Tibial nerve (tissue), 4 donors: ENCODE data around the gene RAB3IL1. TPM values are rescaled to one million over a fixed set of nuclear protein-coding genes. Genes with fewer than 3 reads are reported as not detected.
A peak's percentile ranks its signal among the peaks of the same experiment; 100 is the strongest.

ENCODE experiments used
- DNase-seq, 2 donors: peaks; one replicate each; pipeline ENCODE4 v3.0.0-alpha.2; 2019; ENCODE audit warnings: low spot score in 2 of 2
- H3K27ac ChIP-seq, 4 donors: fragments of 200-600 bp; sonication (generic) in 3 of 4; one replicate each; pipeline ENCODE4 v1.5.1; 2017 to 2019; ENCODE audit warnings: mild to moderate bottlenecking in 1 of 4
- H3K27me3 ChIP-seq, 2 donors: fragments of 200-600 bp; sonication (generic) in 1 of 2; one replicate each; pipeline versions ENCODE4 v1.5.1 to v1.6.0; 2017 to 2019
- H3K36me3 ChIP-seq, 3 donors: fragments of 200-600 bp; sonication (generic); one replicate each; pipeline ENCODE4 v1.5.1; 2018 to 2019
- H3K4me1 ChIP-seq, 4 donors: fragments of 200-600 bp; sonication (generic) in 3 of 4; one replicate each; pipeline ENCODE4 v1.5.1; 2017 to 2019
- H3K4me3 ChIP-seq, 4 donors: fragments of 200-600 bp; sonication (generic) in 3 of 4; one replicate each; pipeline ENCODE4 v1.5.1; 2017 to 2019; ENCODE audit warnings: mild to moderate bottlenecking in 1 of 4, moderate library complexity in 1 of 4
- H3K9me3 ChIP-seq, 4 donors: fragments of 200-600 bp; sonication (generic) in 3 of 4; one replicate each; pipeline ENCODE4 v1.5.1; 2017 to 2019
- CTCF ChIP-seq, 5 experiments: fragments of 200-600 bp in 3 of 5; fragments of 450-650 bp in 2 of 5; sonication (generic) in 3 of 5; IDR thresholded peaks; one replicate each; pipeline ENCODE4 v1.5.1; 2016 to 2019; ENCODE audit warnings: antibody characterized with exemption in 5 of 5, mild to moderate bottlenecking in 3 of 5, moderate library complexity in 2 of 5
- EP300 ChIP-seq, 2 donors: sonication (generic); formaldehyde crosslinking; IDR thresholded peaks; one replicate each; pipeline ENCODE4 v1.6.1; 2017; ENCODE audit warnings: antibody characterized with exemption in 2 of 2, mild to moderate bottlenecking in 1 of 2
- POLR2A ChIP-seq, 2 donors: fragments of 450-650 bp; IDR thresholded peaks; one replicate each; pipeline ENCODE4 v1.6.1; 2017; ENCODE audit warnings: antibody characterized with exemption in 2 of 2, mild to moderate bottlenecking in 2 of 2, moderate library complexity in 2 of 2
- WGBS, 2 donors: methylation state at CpG; one replicate each; pipeline ENCODE4 v1.1.5; 2018; 5-methylcytosine and 5-hydroxymethylcytosine counted together
- total RNA-seq, 4 donors: library from RNA; depleted of rRNA; stranded (reverse); fragments of >200 nt; gene quantifications; one replicate each; pipeline ENCODE4 v1.1.0, GENCODE V29; 2016

Gene RAB3IL1
- total RNA-seq, 4 donors from 2014 or later: 58.8 to 127 (median 71.1) TPM

DNA sequence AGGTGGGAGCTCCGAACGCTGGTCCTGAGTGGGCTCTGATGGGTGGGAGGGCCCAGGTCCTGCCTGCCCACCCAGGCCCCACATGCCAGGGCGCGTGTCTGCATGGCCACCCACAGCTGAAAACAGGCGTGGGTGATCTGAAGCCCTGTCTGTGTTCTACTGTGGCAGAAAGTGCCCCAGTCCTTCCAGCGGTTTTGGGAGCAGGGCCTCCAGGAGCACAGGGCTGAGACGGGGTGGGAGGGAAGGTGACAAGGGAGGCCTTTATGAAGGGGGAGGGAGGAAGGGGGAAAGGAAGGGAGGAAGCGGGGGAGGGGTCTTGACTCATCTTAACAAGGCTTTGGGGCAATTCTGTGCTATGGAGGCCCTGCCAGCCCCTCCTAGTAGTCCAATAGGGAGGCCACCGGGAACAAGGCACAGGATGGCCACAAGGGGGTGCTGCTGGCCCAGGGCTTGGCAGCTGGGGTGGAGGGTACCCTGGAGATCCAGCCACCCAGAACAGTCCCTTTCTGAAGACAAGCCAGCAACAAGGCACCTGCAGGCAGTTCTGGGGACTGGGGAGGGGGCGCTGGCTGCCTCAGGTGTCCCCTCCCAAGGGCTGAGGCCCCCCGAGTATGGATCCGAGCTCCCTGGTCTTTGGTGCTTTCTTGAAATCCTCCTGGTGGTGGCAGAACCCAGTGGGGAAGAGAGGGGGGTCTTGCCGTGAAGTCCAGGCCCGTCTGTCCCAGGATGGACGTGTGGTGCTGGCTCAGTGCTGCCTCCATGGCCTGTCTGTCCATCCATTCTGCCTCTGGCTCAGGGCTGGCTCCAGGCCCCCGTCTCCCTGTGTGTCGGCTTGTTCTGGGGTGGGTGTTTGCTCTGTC is 19.7 kb downstream of the RAB3IL1 start:
- 44 to 56% methylated on average over 15 to 17 of the region's 17 CpGs for WGBS, 2 donors
- Histone ChIP-seq H3K4me1 (peaks cover 0 to 48% (median 14%) of the 10 kb centered on the region in 4 donors), H3K27ac (peak overlapping the region; percentile 78 to 96 (median 86))

DNA sequence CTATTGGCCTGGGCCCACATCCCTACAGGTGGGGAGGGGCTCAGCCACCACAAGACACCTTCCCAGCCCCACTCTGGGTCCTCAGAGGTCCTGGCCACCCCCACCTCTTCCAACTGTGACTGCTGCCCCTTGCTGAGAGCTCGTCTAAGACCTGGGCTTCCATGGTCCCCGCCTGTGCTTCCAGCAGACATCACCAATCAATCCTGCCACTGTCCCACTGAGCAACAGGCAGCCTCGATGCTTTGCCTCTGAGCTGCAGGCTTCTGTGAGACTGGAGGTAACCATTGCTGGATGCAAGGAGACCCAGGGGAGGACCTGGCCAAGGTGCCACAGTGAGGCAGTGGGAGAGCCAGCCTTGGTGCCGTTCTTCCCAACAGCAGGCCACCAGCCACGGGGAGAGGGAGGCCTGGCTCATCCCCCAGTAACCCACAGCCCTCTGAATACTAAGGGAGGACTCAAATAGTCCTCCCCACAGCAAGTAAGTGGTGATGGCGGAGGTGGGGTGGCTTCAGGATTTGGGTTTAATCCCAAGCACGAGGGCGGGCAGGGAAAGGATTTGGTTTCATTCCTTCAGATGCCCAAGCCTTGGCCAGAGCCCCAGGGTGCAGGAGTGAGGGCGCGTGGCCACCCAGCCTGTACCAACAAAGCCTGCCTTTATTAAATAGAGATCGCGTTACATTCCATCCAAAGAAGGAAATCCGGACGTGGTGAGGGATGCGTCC is 20.5 kb downstream of the RAB3IL1 start:
- Histone ChIP-seq H3K36me3 (peaks cover 0 to 56% (median 0%) of the 10 kb centered on the region in 3 donors), H3K27me3 (no peaks in the 10 kb centered on the region), H3K4me1 (peaks cover 0 to 52% (median 18%) of the 10 kb centered on the region in 4 donors), H3K9me3 (no peaks in the 10 kb centered on the region), H3K27ac (peak overlapping the region; percentile 78 to 96 (median 86)), H3K4me3 (no peak overlapping the region)
- TF ChIP-seq EP300 (IDR thresholded peaks at IDR 0.05) (no peak), POLR2A (IDR thresholded peaks at IDR 0.05) (no peak), CTCF (IDR thresholded peaks at IDR 0.05) (no peak)
- DNase-seq: no peak
- 53 to 62% methylated on average over 13 to 15 of the region's 15 CpGs for WGBS, 2 donors

More for the DNA sequence above, 19.7 kb downstream of the RAB3IL1 start:
- TF ChIP-seq CTCF (IDR thresholded peaks at IDR 0.05) (peak; percentile 85 to 95 (median 90)), POLR2A (IDR thresholded peaks at IDR 0.05) (no peak), EP300 (IDR thresholded peaks at IDR 0.05) (peak in 1 of 2 donors; percentile 51)
- Histone ChIP-seq H3K27me3 (no peaks in the 10 kb centered on the region), H3K4me3 (no peak overlapping the region), H3K36me3 (peaks cover 0 to 64% (median 0%) of the 10 kb centered on the region in 3 donors), H3K9me3 (no peaks in the 10 kb centered on the region)
- peak; percentile 69 to 79 for DNase-seq

- 64 to 84% methylated on average over 4 of the region's 4 CpGs for WGBS, 2 donors
- Histone ChIP-seq H3K27ac (peak overlapping the region in 3 of 4 donors; percentile 78 to 99 (median 96)), H3K27me3 (no peaks in the 10 kb centered on the region), H3K9me3 (no peaks in the 10 kb centered on the region), H3K4me3 (no peak overlapping the region), H3K36me3 (peaks cover 0 to 45% (median 0%) of the 10 kb centered on the region in 3 donors), H3K4me1 (peaks cover 0 to 58% (median 22%) of the 10 kb centered on the region in 4 donors)
- TF ChIP-seq POLR2A (IDR thresholded peaks at IDR 0.05) (no peak), EP300 (IDR thresholded peaks at IDR 0.05) (no peak), CTCF (IDR thresholded peaks at IDR 0.05) (no peak)
- no peak for DNase-seq
These were observed 21.7 kb downstream of the RAB3IL1 start for GRCh38 chr11:61895718-61896059.

GRCh38 chr11:61895046-61895717 is 22.2 kb downstream of the RAB3IL1 start:
- no peaks in the 10 kb centered on the region for H3K9me3 ChIP-seq
- TF ChIP-seq POLR2A (IDR thresholded peaks at IDR 0.05) (no peak), CTCF (IDR thresholded peaks at IDR 0.05) (no peak), EP300 (IDR thresholded peaks at IDR 0.05) (no peak)
- H3K27me3 ChIP-seq: no peaks in the 10 kb centered on the region
- no peak for DNase-seq
- peaks cover 0 to 40% (median 0%) of the 10 kb centered on the region in 3 donors for H3K36me3 ChIP-seq
- no peak overlapping the region for H3K4me3 ChIP-seq
- WGBS, 2 donors: 80 to 83% methylated on average over 17 of the region's 17 CpGs
- peaks cover 0 to 63% (median 26%) of the 10 kb centered on the region in 4 donors for H3K4me1 ChIP-seq
- H3K27ac ChIP-seq: peak overlapping the region in 3 of 4 donors; percentile 78 to 99 (median 96)
